ENCODE data around the gene EGFL6. TPM values are rescaled to one million over a fixed set of nuclear protein-coding genes. Genes with fewer than 3 reads are reported as not detected.
"Not testable (repeated sequence)": the region's sequence is repeated elsewhere in the genome, so short reads cannot be mapped to it uniquely, and the experiment has no call there.

The EGFL6 gene
- total RNA-seq, 2 experiments from 2014 or later = 3.3 to 3.8 TPM

- CTCF ChIA-PET = no interaction called here
Measured at GRCh38 chrX:13667919-13668318, 98.5 kb downstream of the EGFL6 start.

GRCh38 chrX:13669246-13669737 lies 99.9 kb downstream of the EGFL6 start:
- Mint-ChIP-seq H3K4me1 (peaks cover 12% of the 10 kb centered on the region), H3K36me3 (ENCODE audit: low read depth) (peaks cover 7% of the 10 kb centered on the region), H3K4me3 (peak overlapping the region; percentile 44), H3K9me3 (no peaks in the 10 kb centered on the region), H3K27me3 (no peaks in the 10 kb centered on the region), H3K27ac (peak overlapping the region; percentile 67)
- CTCF ChIA-PET = no interaction called here
- DNase-seq = no peak
- POLR2A ChIA-PET = interaction anchor here (0.7 to 2.1 kb wide), 6 partner anchors 19 to 360 kb away, joined by 3 to 8 read pairs (median 3); partner anchors contain the start of gene RAB9A

More at GRCh38 chrX:13667919-13668318, 98.5 kb downstream of the EGFL6 start:
- H3K27me3 Mint-ChIP-seq = no peaks in the 10 kb centered on the region
- peaks cover 11% of the 10 kb centered on the region for H3K36me3 Mint-ChIP-seq (ENCODE audit: low read depth)
- peaks cover 12% of the 10 kb centered on the region for H3K4me1 Mint-ChIP-seq
- no peak for DNase-seq
- POLR2A ChIA-PET = no interaction called here
- no peak overlapping the region for H3K4me3 Mint-ChIP-seq
- H3K27ac Mint-ChIP-seq = no peak overlapping the region
- no peaks in the 10 kb centered on the region for H3K9me3 Mint-ChIP-seq

- POLR2A ChIA-PET = interaction anchor here (0.7 to 2.1 kb wide), 6 partner anchors 18 to 359 kb away, joined by 3 to 8 read pairs (median 3); partner anchors contain the start of gene RAB9A
- H3K4me3 Mint-ChIP-seq = peak overlapping the region; percentile 44
- CTCF ChIA-PET; H3K36me3 Mint-ChIP-seq (ENCODE audit: low read depth); H3K27me3 Mint-ChIP-seq; H3K27ac Mint-ChIP-seq; DNase-seq; H3K9me3 Mint-ChIP-seq: not testable (repeated sequence)
- peaks cover 12% of the 10 kb centered on the region for H3K4me1 Mint-ChIP-seq
Measured at GRCh38 chrX:13669755-13670154, 100.4 kb downstream of the EGFL6 start.

GRCh38 chrX:13670197-13670596 lies 100.8 kb downstream of the EGFL6 start:
- DNase-seq = no peak
- Mint-ChIP-seq H3K4me1 (peaks cover 12% of the 10 kb centered on the region), H3K36me3 (ENCODE audit: low read depth) (peaks cover 7% of the 10 kb centered on the region), H3K9me3 (no peaks in the 10 kb centered on the region), H3K27me3 (no peaks in the 10 kb centered on the region), H3K27ac (no peak overlapping the region), H3K4me3 (no peak overlapping the region)
- ChIA-PET POLR2A (interaction anchor here (1.2 to 2.1 kb wide), 3 partner anchors 18 to 65 kb away, joined by 3 to 8 read pairs (median 3); partner anchors contain the start of gene RAB9A), CTCF (no interaction called here)

GRCh38 chrX:13673016-13673415 lies 103.6 kb downstream of the EGFL6 start:
- Mint-ChIP-seq H3K27me3 (no peaks in the 10 kb centered on the region), H3K4me1 (peaks cover 9% of the 10 kb centered on the region), H3K36me3 (ENCODE audit: low read depth) (peaks cover 7% of the 10 kb centered on the region), H3K27ac (no peak overlapping the region), H3K4me3 (no peak overlapping the region), H3K9me3 (no peaks in the 10 kb centered on the region)
- ChIA-PET CTCF (interaction anchor here (0.7 kb wide), 1 partner anchor 11 kb away, joined by 3 read pairs; no protein-coding TSS in a partner anchor), POLR2A (no interaction called here)
- DNase-seq = no peak

GRCh38 chrX:13676885-13677284 lies 107.5 kb downstream of the EGFL6 start:
- H3K36me3 Mint-ChIP-seq (ENCODE audit: low read depth) = no peaks in the 10 kb centered on the region
- H3K27ac Mint-ChIP-seq = no peak overlapping the region
- no peak for DNase-seq
- ChIA-PET CTCF (no interaction called here), POLR2A (no interaction called here)
- H3K4me3 Mint-ChIP-seq = no peak overlapping the region
- H3K4me1 Mint-ChIP-seq = peaks cover 3% of the 10 kb centered on the region
- H3K9me3 Mint-ChIP-seq = no peaks in the 10 kb centered on the region
- no peaks in the 10 kb centered on the region for H3K27me3 Mint-ChIP-seq

GRCh38 chrX:13679700-13680099 lies 110.3 kb downstream of the EGFL6 start:
- POLR2A ChIA-PET; H3K4me1 Mint-ChIP-seq; H3K27me3 Mint-ChIP-seq; H3K36me3 Mint-ChIP-seq (ENCODE audit: low read depth); H3K9me3 Mint-ChIP-seq; H3K4me3 Mint-ChIP-seq; DNase-seq; H3K27ac Mint-ChIP-seq; CTCF ChIA-PET: not testable (repeated sequence)

GRCh38 chrX:13681595-13681994 lies 112.2 kb downstream of the EGFL6 start:
- ChIA-PET CTCF (no interaction called here), POLR2A (no interaction called here)
- Mint-ChIP-seq H3K4me3 (no peak overlapping the region), H3K9me3 (no peaks in the 10 kb centered on the region), H3K36me3 (ENCODE audit: low read depth) (no peaks in the 10 kb centered on the region), H3K27ac (no peak overlapping the region), H3K4me1 (peaks cover 11% of the 10 kb centered on the region), H3K27me3 (no peaks in the 10 kb centered on the region)
- no peak for DNase-seq

Other genes with a start within 250 kb of the EGFL6 start
- gene ATXN3L, start 249.5 kb upstream of the EGFL6 start, total RNA-seq = not detected
- 1 to 10 TPM; 4.3 to 4.6 TPM for gene TCEANC, start 83.5 kb downstream of the EGFL6 start, total RNA-seq
- 10 to 100 TPM; 16.8 to 17.5 TPM for gene RAB9A, start 119.5 kb downstream of the EGFL6 start, total RNA-seq
- gene TRAPPC2, start 165.0 kb downstream of the EGFL6 start, total RNA-seq = 10 to 100 TPM; 21.0 to 22.6 TPM
- 10 to 100 TPM; 41.3 to 47.3 TPM for gene OFD1, start 165.1 kb downstream of the EGFL6 start, total RNA-seq
- gene GPM6B, start 247.5 kb downstream of the EGFL6 start, total RNA-seq = not detected